Progenitor cell of endocrine pancreas (in vitro differentiated cells): ENCODE results near the gene FLRT2. TPM values are rescaled to one million over a fixed set of nuclear protein-coding genes. Genes with fewer than 3 reads are reported as not detected.

Source experiments
- DNase-seq: peaks from one replicate; pipeline ENCODE4 v3.0.0; 2021; ENCODE audit warnings: low spot score; ENCODE audit not compliant: unreplicated experiment
- H3K27ac Mint-ChIP-seq: 2 replicates; pipeline ENCODE4 v1.8.0; 2021; ENCODE audit warnings: mild to moderate bottlenecking, moderate library complexity, mixed read lengths
- H3K27me3 Mint-ChIP-seq: 2 replicates; pipeline ENCODE4 v1.8.0; 2021; ENCODE audit warnings: mixed read lengths
- H3K36me3 Mint-ChIP-seq: 2 replicates; pipeline ENCODE4 v1.8.0; 2022; ENCODE audit warnings: mixed read lengths; ENCODE audit not compliant: insufficient read depth
- H3K4me1 Mint-ChIP-seq: 2 replicates; pipeline ENCODE4 v1.8.0; 2021; ENCODE audit warnings: low read depth, mixed read lengths
- H3K4me3 Mint-ChIP-seq: 2 replicates; pipeline ENCODE4 v1.8.0; 2021; ENCODE audit warnings: low read depth, mild to moderate bottlenecking, moderate library complexity, mixed read lengths
- H3K9me3 Mint-ChIP-seq: 2 replicates; pipeline ENCODE4 v1.8.0; 2021; ENCODE audit warnings: low read depth, mixed read lengths
- total RNA-seq: library from RNA; stranded (reverse); gene quantifications from 2 replicates; pipeline ENCODE4 v1.2.1, GENCODE V29; 2021
- TF ChIP-seq, protein P1 (sequence below): fragments of 200-600 bp; sonication (generic); IDR thresholded peaks from one replicate; pipeline ENCODE4 v1.5.0; 2021; ENCODE audit warnings: antibody characterized with exemption, mild to moderate bottlenecking; ENCODE audit not compliant: unreplicated experiment

FLRT2 gene
- total RNA-seq, 1 donor from 2014 or later: 312 TPM

DNA sequence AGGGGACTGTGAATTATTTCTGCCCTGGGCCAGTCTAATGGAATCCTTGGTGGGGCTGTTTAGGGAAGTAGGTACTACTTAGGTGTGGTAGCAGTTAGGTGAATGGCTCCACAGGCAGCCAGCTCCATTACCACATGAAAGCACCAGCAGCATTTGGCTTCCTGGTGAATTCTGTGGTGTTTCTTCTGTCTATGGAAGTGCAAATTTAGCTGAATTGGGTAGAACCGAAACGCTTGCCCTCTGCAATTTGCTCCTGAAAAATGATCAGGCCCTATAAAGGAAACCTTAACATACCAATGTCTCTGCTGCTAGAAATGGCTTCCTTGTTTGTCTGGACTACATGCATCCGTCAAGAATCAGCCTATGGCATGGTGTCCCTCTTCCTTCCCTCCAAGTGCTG, 16.4 kb downstream of the FLRT2 start:
- H3K4me3 Mint-ChIP-seq: no peak overlapping the region

DNA sequence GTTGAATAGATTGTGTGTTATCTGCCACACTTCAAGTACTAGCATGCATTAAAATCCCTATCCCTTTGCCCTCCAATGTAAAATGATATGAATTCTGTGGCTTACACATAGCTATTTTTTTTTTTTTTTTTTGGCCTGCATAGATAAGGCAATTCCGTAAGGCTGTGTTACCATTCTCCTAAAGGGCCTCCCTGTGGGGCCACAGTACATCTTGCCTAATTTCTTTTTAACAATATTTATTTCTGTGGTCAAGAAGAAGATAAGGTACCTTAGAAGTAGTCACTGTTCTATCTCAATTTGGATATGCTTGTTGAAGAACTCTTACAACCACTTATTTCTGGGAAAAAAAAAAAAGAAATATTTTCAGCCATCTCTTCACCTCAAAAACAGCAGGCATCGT, 19.8 kb downstream of the FLRT2 start:
- Mint-ChIP-seq H3K27ac (peak overlapping the region; percentile 63), H3K9me3 (peaks cover 3% of the 10 kb centered on the region), H3K36me3 (peaks cover 63% of the 10 kb centered on the region), H3K27me3 (no peaks in the 10 kb centered on the region), H3K4me1 (peaks cover 31% of the 10 kb centered on the region), H3K4me3 (no peak overlapping the region)
- TF ChIP-seq, protein P1, sequence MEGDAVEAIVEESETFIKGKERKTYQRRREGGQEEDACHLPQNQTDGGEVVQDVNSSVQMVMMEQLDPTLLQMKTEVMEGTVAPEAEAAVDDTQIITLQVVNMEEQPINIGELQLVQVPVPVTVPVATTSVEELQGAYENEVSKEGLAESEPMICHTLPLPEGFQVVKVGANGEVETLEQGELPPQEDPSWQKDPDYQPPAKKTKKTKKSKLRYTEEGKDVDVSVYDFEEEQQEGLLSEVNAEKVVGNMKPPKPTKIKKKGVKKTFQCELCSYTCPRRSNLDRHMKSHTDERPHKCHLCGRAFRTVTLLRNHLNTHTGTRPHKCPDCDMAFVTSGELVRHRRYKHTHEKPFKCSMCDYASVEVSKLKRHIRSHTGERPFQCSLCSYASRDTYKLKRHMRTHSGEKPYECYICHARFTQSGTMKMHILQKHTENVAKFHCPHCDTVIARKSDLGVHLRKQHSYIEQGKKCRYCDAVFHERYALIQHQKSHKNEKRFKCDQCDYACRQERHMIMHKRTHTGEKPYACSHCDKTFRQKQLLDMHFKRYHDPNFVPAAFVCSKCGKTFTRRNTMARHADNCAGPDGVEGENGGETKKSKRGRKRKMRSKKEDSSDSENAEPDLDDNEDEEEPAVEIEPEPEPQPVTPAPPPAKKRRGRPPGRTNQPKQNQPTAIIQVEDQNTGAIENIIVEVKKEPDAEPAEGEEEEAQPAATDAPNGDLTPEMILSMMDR: no peak
- no peak for DNase-seq

More for the DNA sequence above, 16.4 kb downstream of the FLRT2 start:
- TF ChIP-seq, protein P1: no peak
- Mint-ChIP-seq H3K9me3 (no peaks in the 10 kb centered on the region), H3K36me3 (peaks cover 51% of the 10 kb centered on the region), H3K27ac (no peak overlapping the region), H3K27me3 (no peaks in the 10 kb centered on the region), H3K4me1 (peaks cover 31% of the 10 kb centered on the region)
- no peak for DNase-seq

- Mint-ChIP-seq H3K27ac (no peak overlapping the region), H3K4me3 (no peak overlapping the region), H3K9me3 (peaks cover 3% of the 10 kb centered on the region), H3K4me1 (peaks cover 18% of the 10 kb centered on the region), H3K27me3 (no peaks in the 10 kb centered on the region), H3K36me3 (peaks cover 58% of the 10 kb centered on the region)
- TF ChIP-seq, protein P1: no peak
- no peak for DNase-seq
These were observed 24.2 kb downstream of the FLRT2 start for GRCh38 chr14:85554106-85554505.

DNA sequence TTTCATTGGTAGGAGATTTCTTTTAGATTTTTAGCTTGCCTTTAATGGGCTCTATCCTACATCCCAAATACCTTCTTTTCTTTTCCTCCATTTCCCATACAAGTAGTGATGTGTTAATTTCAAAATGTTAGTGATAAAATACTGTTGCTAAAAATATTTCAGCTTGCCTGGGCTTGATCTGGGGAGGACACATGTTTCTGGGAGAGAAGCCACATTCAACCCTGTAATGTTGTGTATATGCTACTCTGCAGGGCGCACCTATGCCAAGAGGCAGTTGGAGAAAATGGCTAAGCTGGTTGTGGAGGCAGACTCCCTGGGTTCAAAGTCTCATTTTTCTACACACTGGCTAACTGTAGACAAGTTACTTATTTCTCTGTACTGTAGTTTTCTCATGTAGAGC, 26.3 kb downstream of the FLRT2 start:
- H3K9me3 Mint-ChIP-seq: peaks cover 3% of the 10 kb centered on the region
- no peak for DNase-seq
- H3K4me3 Mint-ChIP-seq: no peak overlapping the region
- peaks cover 12% of the 10 kb centered on the region for H3K4me1 Mint-ChIP-seq
- TF ChIP-seq, protein P1: no peak
- H3K27me3 Mint-ChIP-seq: no peaks in the 10 kb centered on the region
- H3K36me3 Mint-ChIP-seq: peaks cover 60% of the 10 kb centered on the region
- no peak overlapping the region for H3K27ac Mint-ChIP-seq

- Mint-ChIP-seq H3K27ac (no peak overlapping the region), H3K4me1 (peaks cover 15% of the 10 kb centered on the region), H3K4me3 (no peak overlapping the region), H3K9me3 (peaks cover 9% of the 10 kb centered on the region), H3K36me3 (peaks cover 57% of the 10 kb centered on the region), H3K27me3 (no peaks in the 10 kb centered on the region)
- DNase-seq: no peak
- TF ChIP-seq, protein P1: no peak
These were observed 28.6 kb downstream of the FLRT2 start for GRCh38 chr14:85558505-85558904.
